A673 (cell line): Measurements from ENCODE around the gene FNDC10.

Experiments
- EZH2 ChIP-seq: fragments of 200-600 bp; sonication (generic); IDR thresholded peaks from 2 replicates; pipeline ENCODE4 v1.6.1; 2017; ENCODE audit warnings: borderline replicate concordance, low read depth, mild to moderate bottlenecking, mixed read lengths, antibody characterized with exemption, low read length; ENCODE audit not compliant: poor library complexity, severe bottlenecking
- TF ChIP-seq, protein P1 (sequence below): fragments of 300-800, 200-600 bp; sonication (generic); conservative IDR thresholded peaks from 2 replicates; pipeline ENCODE4 v1.5.1; 2017; ENCODE audit warnings: low read depth, mild to moderate bottlenecking, antibody characterized with exemption, low read length, moderate library complexity, mixed read lengths

DNA sequence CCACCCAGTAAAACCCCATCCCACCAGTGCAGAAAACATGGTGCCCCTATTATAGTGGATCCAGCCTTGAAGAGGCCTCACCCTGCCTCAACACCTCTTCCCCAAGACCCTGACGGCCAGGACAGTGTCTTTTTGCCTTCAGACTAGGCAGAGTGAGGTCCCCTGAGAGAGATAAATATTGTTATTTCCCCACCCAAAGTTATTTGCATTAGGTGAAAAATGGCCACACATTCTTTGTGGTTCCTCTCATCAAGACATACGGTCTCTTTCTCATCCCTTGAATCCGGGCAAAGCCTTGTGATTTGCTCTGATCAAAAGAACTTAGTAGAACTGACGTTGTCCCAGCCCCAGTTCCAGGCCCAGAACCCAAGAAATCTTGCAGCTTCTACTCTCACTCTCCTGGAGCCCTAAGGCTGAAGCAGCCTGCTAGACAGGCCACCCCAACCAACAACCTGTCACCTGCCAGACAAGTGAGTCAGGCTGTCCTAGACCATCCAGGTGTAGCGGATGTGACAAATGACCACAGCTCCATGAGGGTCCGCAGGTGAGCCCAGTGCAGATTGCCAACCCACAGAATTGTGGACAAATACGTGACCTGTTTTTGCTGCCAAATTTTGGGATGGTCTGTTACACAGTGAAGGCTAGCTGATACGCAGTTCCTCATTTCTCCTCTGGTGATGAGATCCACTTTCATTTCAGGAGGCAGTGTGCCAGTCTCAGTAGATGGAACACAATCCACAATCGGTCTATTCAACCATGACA is 17.2 kb downstream of the FNDC10 start:
- TF ChIP-seq, protein P1, sequence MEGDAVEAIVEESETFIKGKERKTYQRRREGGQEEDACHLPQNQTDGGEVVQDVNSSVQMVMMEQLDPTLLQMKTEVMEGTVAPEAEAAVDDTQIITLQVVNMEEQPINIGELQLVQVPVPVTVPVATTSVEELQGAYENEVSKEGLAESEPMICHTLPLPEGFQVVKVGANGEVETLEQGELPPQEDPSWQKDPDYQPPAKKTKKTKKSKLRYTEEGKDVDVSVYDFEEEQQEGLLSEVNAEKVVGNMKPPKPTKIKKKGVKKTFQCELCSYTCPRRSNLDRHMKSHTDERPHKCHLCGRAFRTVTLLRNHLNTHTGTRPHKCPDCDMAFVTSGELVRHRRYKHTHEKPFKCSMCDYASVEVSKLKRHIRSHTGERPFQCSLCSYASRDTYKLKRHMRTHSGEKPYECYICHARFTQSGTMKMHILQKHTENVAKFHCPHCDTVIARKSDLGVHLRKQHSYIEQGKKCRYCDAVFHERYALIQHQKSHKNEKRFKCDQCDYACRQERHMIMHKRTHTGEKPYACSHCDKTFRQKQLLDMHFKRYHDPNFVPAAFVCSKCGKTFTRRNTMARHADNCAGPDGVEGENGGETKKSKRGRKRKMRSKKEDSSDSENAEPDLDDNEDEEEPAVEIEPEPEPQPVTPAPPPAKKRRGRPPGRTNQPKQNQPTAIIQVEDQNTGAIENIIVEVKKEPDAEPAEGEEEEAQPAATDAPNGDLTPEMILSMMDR: no peak
- TF ChIP-seq EZH2: no peak
